ENCODE data around the gene SPON1.

DNA sequence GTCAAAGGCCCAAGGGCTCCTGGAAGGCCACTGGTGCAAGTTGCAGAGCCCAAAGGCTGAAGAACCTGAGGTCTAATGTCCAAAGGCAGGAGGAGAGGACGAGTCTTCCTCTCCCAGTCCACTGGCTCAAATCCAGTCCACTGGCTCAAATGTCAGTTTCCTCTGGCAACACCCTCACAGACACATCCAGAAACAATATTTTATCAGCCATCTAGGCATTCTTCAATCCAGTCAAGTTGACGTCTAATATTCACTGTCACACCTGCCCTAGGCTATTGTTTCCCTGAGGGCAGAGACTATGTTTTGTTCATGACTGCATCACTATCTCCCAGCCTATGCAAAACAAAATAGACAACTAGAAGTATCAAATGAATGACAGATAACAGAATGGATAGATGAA is 148.1 kb downstream of the SPON1 start:
- TF ChIP-seq CTCF (IDR thresholded peaks at IDR 0.05; ENCODE audit: borderline replicate concordance, extremely low read depth, low read length, poor library complexity, severe bottlenecking): no peak
- TF ChIP-seq EZH2 (IDR thresholded peaks at IDR 0.05; ENCODE audit: borderline replicate concordance, low read depth, low read length, severe bottlenecking): no peak
